B cell (primary cell): Measurements from ENCODE around the gene TRIM47. TPM values are rescaled to one million over a fixed set of nuclear protein-coding genes. Genes with fewer than 3 reads are reported as not detected.

ENCODE experiments used
- ATAC-seq: fragments of 200-7000 bp; cut with Tn5 transposase; one replicate; pipeline ENCODE4 v1.10.0; 2021; ENCODE audit warnings: low read depth, mild to moderate bottlenecking, moderate number of reproducible peaks, moderate library complexity
- CTCF ChIA-PET: fragments of 350-600 bp; sonication (Branson Sonifier 250); formaldehyde crosslinking; loops from one replicate; lab custom pipeline; 2021; ENCODE audit warnings: antibody characterized with exemption, inconsistent platforms; lab: Charles Lee
- POLR2A ChIA-PET: fragments of 350-600 bp; sonication (Branson Sonifier 250); formaldehyde crosslinking; loops from one replicate; lab custom pipeline; 2021; ENCODE audit warnings: antibody characterized with exemption; lab: Charles Lee
- DNase-seq: peaks from one replicate; pipeline ENCODE4 v3.0.0; 2013
- H2AFZ ChIP-seq: 2 replicates; pipeline ENCODE4 v1.6.1; 2012; ENCODE audit warnings: mild to moderate bottlenecking, low read depth, low read length; ENCODE audit not compliant: insufficient read depth, poor library complexity, severe bottlenecking
- H3K27ac ChIP-seq, 2 donors: 1 replicate in 1 of 2; 2 replicates in 1 of 2; pipeline ENCODE4 v1.5.1; 2012 to 2013; ENCODE audit warnings: low read length in 2 of 2, mild to moderate bottlenecking in 2 of 2, moderate library complexity in 1 of 2
- H3K27me3 ChIP-seq, 4 experiments: fragments of 200-600 bp in 1 of 4; sonication (generic) in 1 of 4; replicated peaks in 1 of 4; 1 replicate in 2 of 4; 2 replicates in 2 of 4; pipeline versions ENCODE4 v1.6.1 to v1.7.0; 2013 to 2016; ENCODE audit warnings: low read length in 3 of 4, mild to moderate bottlenecking in 2 of 4, mixed read lengths in 1 of 4, moderate library complexity in 1 of 4; ENCODE audit not compliant: insufficient read depth in 4 of 4, control insufficient read depth in 3 of 4; ENCODE audit errors: control extremely low read depth in 1 of 4
- H3K36me3 ChIP-seq, 2 experiments: replicated peaks in 1 of 2; 1 replicate in 1 of 2; 2 replicates in 1 of 2; pipeline versions ENCODE4 v1.6.1 to v1.7.1; 2013; ENCODE audit warnings: low read length in 1 of 2; ENCODE audit not compliant: insufficient read depth in 2 of 2, control insufficient read depth in 1 of 2; ENCODE audit errors: control extremely low read depth in 1 of 2, extremely low read depth in 1 of 2
- H3K4me1 ChIP-seq, 2 donors: fragments of 200-600 bp in 1 of 2; sonication (generic) in 1 of 2; 1 replicate in 1 of 2; 2 replicates in 1 of 2; pipeline versions ENCODE4 v1.5.1 to v1.6.1; 2013 to 2017; ENCODE audit warnings: low read length in 2 of 2; ENCODE audit not compliant: control insufficient read depth in 2 of 2, insufficient read depth in 2 of 2
- H3K4me2 ChIP-seq: replicated peaks from 2 replicates; pipeline ENCODE3; 2012; ENCODE audit warnings: mild to moderate bottlenecking, low read depth, low read length; ENCODE audit not compliant: poor library complexity, severe bottlenecking
- H3K4me3 ChIP-seq, 5 experiments: fragments of 200-600 bp in 1 of 5; sonication (generic) in 1 of 5; 1 replicate in 3 of 5; 2 replicates in 2 of 5; pipeline versions ENCODE4 v1.5.1 to v1.7.0; 2011 to 2016; ENCODE audit warnings: low read length in 4 of 5, mild to moderate bottlenecking in 4 of 5, low read depth in 2 of 5, control low read depth in 1 of 5, moderate library complexity in 1 of 5; ENCODE audit not compliant: insufficient read depth in 1 of 5; ENCODE audit errors: control extremely low read depth in 1 of 5, extremely low read depth in 1 of 5
- H3K79me2 ChIP-seq: fragments of 200-600 bp; sonication (generic); one replicate; pipeline ENCODE4 v1.6.0; 2016; ENCODE audit warnings: low read length; ENCODE audit not compliant: control insufficient read depth, insufficient read depth
- H3K9ac ChIP-seq: fragments of 200-600 bp; sonication (generic); 2 replicates; pipeline ENCODE4 v1.6.1; 2017; ENCODE audit warnings: mild to moderate bottlenecking, low read length, moderate library complexity
- H3K9me3 ChIP-seq, 3 donors: one replicate each; pipeline versions ENCODE4 v1.6.1 to v1.7.1; 2013; ENCODE audit warnings: low read length in 2 of 3; ENCODE audit not compliant: control insufficient read depth in 2 of 3, insufficient read depth in 1 of 3; ENCODE audit errors: control extremely low read depth in 1 of 3
- H4K20me1 ChIP-seq: 2 replicates; pipeline ENCODE4 v1.6.0; 2012; ENCODE audit warnings: mild to moderate bottlenecking, low read length; ENCODE audit not compliant: insufficient read depth, control insufficient read depth, poor library complexity, severe bottlenecking
- H3K27ac Mint-ChIP-seq: one replicate; pipeline ENCODE4 v1.8.0; 2021; ENCODE audit warnings: mixed read lengths
- H3K27me3 Mint-ChIP-seq: one replicate; pipeline ENCODE4 v1.8.0; 2021; ENCODE audit warnings: mixed read lengths
- H3K4me1 Mint-ChIP-seq: one replicate; pipeline ENCODE4 v1.8.0; 2021; ENCODE audit warnings: mixed read lengths
- H3K4me3 Mint-ChIP-seq: one replicate; pipeline ENCODE4 v1.8.0; 2021; ENCODE audit warnings: mixed read lengths
- H3K9me3 Mint-ChIP-seq: one replicate; pipeline ENCODE4 v1.8.0; 2022; ENCODE audit warnings: mixed read lengths; ENCODE audit not compliant: insufficient read depth
- EZH2 ChIP-seq: IDR thresholded peaks from 2 replicates; pipeline ENCODE4 v1.6.1; 2012; ENCODE audit warnings: borderline replicate concordance, low read depth, mild to moderate bottlenecking, moderate library complexity, low read length; ENCODE audit not compliant: insufficient read depth, poor library complexity, severe bottlenecking
- WGBS: methylation state at CpG from one replicate; pipeline ENCODE4 v1.1.5; 2013; ENCODE audit warnings: missing lambda C conversion rate; ENCODE audit not compliant: insufficient coverage; 5-methylcytosine and 5-hydroxymethylcytosine counted together
- intact Hi-C: fragments of 100-400 bp; cut with micrococcal nuclease; formaldehyde crosslinking; loops from one replicate; pipeline ENCODE4 v1.10.0; 2022
- polyA plus RNA-seq: library from polyadenylated mRNA; depleted of rRNA; stranded (reverse); fragments of >200 nt; gene quantifications from 2 replicates; pipeline ENCODE4 v1.2.3, GENCODE V29; 2012
- total RNA-seq, 2 donors: library from RNA; stranded (reverse); fragments of 120-200 nt in 1 of 2; gene quantifications; 1 replicate in 1 of 2; 2 replicates in 1 of 2; pipeline versions ENCODE4 v1.2.3 to v1.2.4, GENCODE V29; 2013 to 2022
- TF ChIP-seq, protein P1 (sequence below): fragments of 200-600 bp; IDR thresholded peaks from one replicate; pipeline ENCODE4 v1.8.0; 2022; ENCODE audit warnings: antibody characterized with exemption, mild to moderate bottlenecking

The TRIM47 gene
- total and polyA plus RNA-seq, 2 donors (not counting 1 experiment from before 2014, with no cell fraction given) = 6.4 to 8.3 TPM

GRCh38 chr17:75832164-75832651 lies 46.2 kb downstream of the TRIM47 start:
- Histone ChIP-seq H3K4me1 (peaks cover 7 to 16% of the 10 kb centered on the region in 2 donors), H2AFZ (no peak overlapping the region), H3K9me3 (no peaks in the 10 kb centered on the region), H3K27me3 (no peaks in the 10 kb centered on the region), H4K20me1 (no peaks in the 10 kb centered on the region), H3K36me3 (peaks cover 0 to 58% of the 10 kb centered on the region in 2 experiments), H3K4me2 (no peak overlapping the region), H3K9ac (no peak overlapping the region), H3K27ac (peak overlapping the region in 1 of 2 donors; percentile 33), H3K79me2 (no peaks in the 10 kb centered on the region), H3K4me3 (no peak overlapping the region)
- H3K27ac Mint-ChIP-seq = peak overlapping the region; percentile 63
- ATAC-seq (no peak), DNase-seq (no peak)
- peaks cover 23% of the 10 kb centered on the region for H3K4me1 Mint-ChIP-seq
- WGBS = 83% methylated on average over 10 of the region's 10 CpGs
- H3K27me3 Mint-ChIP-seq = no peaks in the 10 kb centered on the region
- ChIA-PET POLR2A (interaction anchor here (0.8 kb wide), 1 partner anchor 127 kb away, joined by 14 read pairs; no protein-coding TSS in a partner anchor), CTCF (interaction anchor here (1.1 to 1.4 kb wide), 2 partner anchors 15 to 67 kb away, joined by 3 to 5 read pairs; partner anchors contain the start of gene GALK1)
- TF ChIP-seq, protein P1, sequence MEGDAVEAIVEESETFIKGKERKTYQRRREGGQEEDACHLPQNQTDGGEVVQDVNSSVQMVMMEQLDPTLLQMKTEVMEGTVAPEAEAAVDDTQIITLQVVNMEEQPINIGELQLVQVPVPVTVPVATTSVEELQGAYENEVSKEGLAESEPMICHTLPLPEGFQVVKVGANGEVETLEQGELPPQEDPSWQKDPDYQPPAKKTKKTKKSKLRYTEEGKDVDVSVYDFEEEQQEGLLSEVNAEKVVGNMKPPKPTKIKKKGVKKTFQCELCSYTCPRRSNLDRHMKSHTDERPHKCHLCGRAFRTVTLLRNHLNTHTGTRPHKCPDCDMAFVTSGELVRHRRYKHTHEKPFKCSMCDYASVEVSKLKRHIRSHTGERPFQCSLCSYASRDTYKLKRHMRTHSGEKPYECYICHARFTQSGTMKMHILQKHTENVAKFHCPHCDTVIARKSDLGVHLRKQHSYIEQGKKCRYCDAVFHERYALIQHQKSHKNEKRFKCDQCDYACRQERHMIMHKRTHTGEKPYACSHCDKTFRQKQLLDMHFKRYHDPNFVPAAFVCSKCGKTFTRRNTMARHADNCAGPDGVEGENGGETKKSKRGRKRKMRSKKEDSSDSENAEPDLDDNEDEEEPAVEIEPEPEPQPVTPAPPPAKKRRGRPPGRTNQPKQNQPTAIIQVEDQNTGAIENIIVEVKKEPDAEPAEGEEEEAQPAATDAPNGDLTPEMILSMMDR = no peak
- TF ChIP-seq EZH2 = no peak
- H3K4me3 Mint-ChIP-seq = no peak overlapping the region
- intact Hi-C loops = no loop called here
- no peaks in the 10 kb centered on the region for H3K9me3 Mint-ChIP-seq

DNA sequence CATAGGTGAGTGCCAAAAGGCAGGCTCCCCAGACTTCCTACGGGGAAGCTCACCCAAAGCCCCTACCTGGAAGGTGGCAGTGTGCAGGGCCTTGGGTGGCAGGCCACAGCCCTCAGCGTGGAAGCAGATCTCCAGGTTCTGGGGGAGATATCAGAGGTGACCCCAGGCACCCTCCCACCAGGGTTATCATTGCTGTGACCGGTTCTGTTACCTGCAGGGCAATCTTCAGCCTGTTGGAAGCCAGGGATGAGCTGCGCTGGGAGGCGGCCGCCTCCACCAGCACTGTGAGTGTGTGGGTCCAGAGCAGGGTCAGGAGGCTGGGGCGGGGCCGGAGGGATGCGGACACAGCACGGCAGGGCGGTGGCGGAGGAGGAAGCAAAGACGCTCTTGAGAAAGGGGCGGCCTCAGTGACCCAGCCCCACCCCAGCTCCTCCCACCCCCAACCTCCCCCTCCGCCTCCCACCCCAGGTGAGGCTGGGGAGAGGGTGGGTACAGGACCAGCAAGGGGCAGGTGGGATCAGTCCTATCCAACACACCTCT lies 47.3 kb downstream of the TRIM47 start:
- intact Hi-C loops = no loop called here
- TF ChIP-seq EZH2 = no peak
- TF ChIP-seq, protein P1 = no peak
- POLR2A ChIA-PET = interaction anchor here (0.8 kb wide), 1 partner anchor 126 kb away, joined by 14 read pairs; no protein-coding TSS in a partner anchor
- DNase-seq (no peak), ATAC-seq (no peak)
- H3K27ac ChIP-seq = no peak overlapping the region
- Mint-ChIP-seq H3K27me3 (no peaks in the 10 kb centered on the region), H3K27ac (no peak overlapping the region), H3K4me3 (no peak overlapping the region), H3K4me1 (peaks cover 27% of the 10 kb centered on the region), H3K9me3 (no peaks in the 10 kb centered on the region)
- H3K4me2 ChIP-seq = no peak overlapping the region
- no peaks in the 10 kb centered on the region for H4K20me1 ChIP-seq
- no peaks in the 10 kb centered on the region for H3K79me2 ChIP-seq
- no peak overlapping the region for H3K9ac ChIP-seq
- 94% methylated on average over 5 of the region's 15 CpGs for WGBS
- H3K9me3 ChIP-seq = no peaks in the 10 kb centered on the region
- CTCF ChIA-PET = interaction anchor here (0.7 to 6.8 kb wide), 8 partner anchors 9 to 79 kb away, joined by 3 to 83 read pairs (median 4); partner anchors contain the start of gene GALK1
- H3K4me1 ChIP-seq = peaks cover 12 to 21% of the 10 kb centered on the region in 2 donors
- H3K27me3 ChIP-seq = no peaks in the 10 kb centered on the region
- peaks cover 0 to 54% of the 10 kb centered on the region in 2 experiments for H3K36me3 ChIP-seq
- no peak overlapping the region for H3K4me3 ChIP-seq
- H2AFZ ChIP-seq = no peak overlapping the region
